Bronchial smooth muscle cell (primary cell): ENCODE data around the gene VARS1. TPM values are rescaled to one million over a fixed set of nuclear protein-coding genes. Genes with fewer than 3 reads are reported as not detected.

Experiments
- total RNA-seq: library from RNA; depleted of rRNA; stranded (reverse); fragments of >200 nt; gene quantifications from 2 replicates; pipeline ENCODE4 v1.2.1, GENCODE V29; 2014

VARS1 gene
- 28.1 and 36.1 TPM in 2 replicates for total RNA-seq

DNA sequence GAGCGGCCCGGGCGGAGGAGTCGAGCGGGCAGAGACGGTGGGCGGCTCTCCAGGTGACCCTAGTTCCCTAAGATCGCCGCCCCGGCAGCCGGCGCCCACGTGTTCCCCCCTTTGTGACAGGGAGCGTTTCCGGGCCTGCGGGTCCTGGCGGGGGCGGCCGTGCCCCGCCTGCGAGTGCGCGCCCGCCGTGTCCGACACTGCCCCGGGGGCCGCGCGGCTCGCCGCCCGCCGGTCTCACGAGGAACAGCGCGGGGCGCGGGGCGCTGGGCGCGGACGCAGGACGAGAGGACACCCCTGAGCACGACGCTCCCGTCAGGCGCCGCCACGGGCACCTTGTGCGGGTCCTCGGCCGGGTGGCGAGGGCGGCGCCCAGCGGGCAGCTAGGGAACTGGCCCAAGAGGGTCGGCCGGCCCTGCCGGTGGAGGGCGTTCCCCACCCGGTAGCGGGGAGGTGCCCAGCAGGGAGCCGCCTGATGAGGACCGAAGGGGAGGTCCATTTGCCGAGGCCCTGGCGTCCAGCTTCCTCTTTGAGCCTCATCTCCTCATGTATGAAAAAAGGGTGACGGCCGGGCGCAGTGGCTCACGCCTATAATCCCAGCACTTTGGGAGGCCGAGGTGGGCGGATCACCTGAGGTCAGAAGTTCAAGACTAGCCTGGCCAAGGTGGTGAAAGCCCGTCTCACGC lies at the start of gene VARS1:
Gene VARS1, minus strand, starts transcription at position 137 of the 683 bp plus-strand sequence. CDS start 535 bp downstream, outside the sequence.

DNA sequence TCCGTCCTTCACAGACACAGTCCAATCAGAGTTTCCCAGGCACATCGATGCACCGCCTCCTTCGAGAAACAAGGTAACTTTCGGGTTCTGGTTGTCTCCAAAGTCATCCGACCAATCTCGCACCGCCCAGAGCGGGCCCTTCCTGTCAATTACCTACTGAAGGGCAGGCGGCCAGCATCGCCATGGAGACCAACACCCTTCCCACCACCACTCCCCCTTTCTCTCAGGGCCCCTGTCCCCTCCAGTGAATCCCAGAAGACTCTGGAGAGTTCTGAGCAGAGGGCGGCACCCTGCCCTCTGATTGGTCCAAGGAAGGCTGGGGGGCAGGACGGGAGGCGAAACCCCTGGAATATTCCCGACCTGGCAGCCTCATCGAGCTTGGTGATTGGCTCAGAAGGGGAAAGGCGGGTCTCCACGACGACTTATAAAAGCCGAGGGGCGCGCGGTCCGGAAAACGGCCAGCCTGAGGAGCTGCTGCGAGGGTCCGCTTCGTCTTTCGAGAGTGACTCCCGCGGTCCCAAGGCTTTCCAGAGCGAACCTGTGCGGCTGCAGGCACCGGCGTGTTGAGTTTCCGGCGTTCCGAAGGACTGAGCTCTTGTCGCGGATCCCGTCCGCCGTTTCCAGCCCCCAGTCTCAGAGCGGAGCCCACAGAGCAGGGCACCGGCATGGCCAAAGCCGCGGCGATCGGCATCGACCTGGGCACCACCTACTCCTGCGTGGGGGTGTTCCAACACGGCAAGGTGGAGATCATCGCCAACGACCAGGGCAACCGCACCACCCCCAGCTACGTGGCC lies 31.9 kb upstream of the VARS1 start, which contains the start of gene HSPA1B:
Gene HSPA1B, plus strand, starts transcription at position 453 of the 794 bp plus-strand sequence. Its CDS starts 213 bp downstream, at position 666.

GRCh38 chr6:31815025-31815838 lies 19.7 kb upstream of the VARS1 start, which contains the start of the genes HSPA1A and HSPA1L:
Gene HSPA1A (plus strand): TSS chr6:31815543. CDS start chr6:31815757, 214 bp downstream.
Gene HSPA1L (minus strand): TSS chr6:31815283. CDS start chr6:31811972, 3,311 bp downstream.

DNA sequence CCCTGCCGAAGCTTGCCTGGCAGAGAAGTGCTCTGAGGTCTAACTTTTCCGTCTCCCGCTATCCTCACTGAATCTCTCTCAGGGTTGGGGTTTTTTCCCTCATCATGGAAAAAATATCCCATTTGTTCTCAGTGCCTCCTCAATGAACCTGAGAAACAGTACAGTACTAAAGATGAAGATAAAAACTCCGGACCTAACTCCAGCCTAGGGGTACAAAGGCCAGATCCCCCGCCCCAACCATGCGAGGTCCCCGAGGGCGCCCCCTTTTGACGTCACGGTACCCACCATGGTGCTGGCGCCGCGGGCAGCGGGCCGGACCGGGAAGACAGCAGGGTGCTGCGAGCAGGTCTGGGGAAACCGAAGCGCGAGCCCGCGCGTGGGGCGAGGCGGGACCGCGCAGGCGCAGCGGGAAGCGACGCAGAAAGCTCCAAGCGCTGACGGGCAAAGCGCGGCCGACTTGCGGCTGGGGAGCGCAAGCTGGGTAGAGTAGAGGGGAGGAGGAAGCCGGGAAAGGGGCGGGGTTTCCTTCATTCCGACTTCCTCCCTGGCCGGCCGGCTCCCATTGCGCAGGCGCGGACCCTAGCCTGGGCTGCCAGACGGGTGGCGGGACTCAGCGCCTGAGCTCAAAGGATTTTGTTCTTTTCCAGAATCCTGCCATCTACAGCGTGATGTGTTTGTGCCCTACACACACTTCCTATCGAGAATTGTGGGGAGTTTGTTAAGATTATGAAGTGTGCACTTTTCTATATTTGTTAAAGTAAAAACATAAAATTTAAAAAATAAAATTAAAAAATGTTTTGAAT lies 11.1 kb upstream of the VARS1 start, which contains the start of gene LSM2:
Gene LSM2, minus strand, starts transcription at position 497 of the 803 bp plus-strand sequence. Its CDS starts 209 bp downstream, at position 288.

DNA sequence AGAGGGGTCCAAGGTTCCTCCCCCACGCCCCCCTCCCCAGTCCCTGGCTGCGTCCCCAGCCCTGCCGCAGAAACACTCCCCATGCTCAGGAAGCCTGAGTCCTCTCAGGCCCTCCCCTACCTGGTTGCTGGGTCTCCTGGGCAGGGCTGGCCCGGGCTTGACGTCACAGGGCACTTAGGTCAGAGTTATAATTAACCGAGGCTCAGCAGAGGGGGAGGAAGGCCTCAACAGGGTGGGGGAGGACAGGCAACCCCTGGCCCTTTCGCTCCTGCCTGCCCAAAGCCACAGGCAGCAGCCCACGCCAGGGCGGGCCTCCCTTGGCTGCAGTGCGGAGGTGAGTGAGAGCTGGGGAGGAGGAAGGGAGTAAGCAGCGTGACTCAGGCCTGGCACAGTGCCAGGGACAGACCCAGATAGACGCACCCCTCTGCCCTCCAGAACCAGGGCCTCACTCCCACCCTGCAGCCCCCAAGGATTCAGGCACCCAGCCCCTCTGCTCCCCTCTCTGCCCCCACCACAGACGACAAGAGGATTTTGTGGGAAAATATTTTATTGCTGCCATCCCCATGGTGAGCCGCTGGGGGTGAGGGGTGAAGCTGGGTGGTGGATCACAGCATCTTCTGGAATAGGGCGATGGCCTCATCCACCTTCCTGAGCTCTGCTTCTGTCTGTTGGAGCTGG lies 18.4 kb downstream of the VARS1 start, which contains the start of gene VWA7:
Gene VWA7, minus strand, starts transcription at position 340 of the 678 bp plus-strand sequence. CDS start 549 bp downstream, outside the sequence.

GRCh38 chr6:31762356-31762755 lies 33.2 kb downstream of the VARS1 start, which contains the start of gene SAPCD1:
Gene SAPCD1 (plus strand): TSS chr6:31762656. CDS start chr6:31763055, 399 bp downstream.

Other genes starting within 250 kb of the VARS1 start
- 8.9 and 10.4 TPM in 2 replicates for gene ATP6V1G2, start 249.1 kb downstream of the VARS1 start, total RNA-seq
- 32.9 and 39.4 TPM in 2 replicates for gene NFKBIL1, start 248.1 kb downstream of the VARS1 start, total RNA-seq
- gene LTA, start 223.5 kb downstream of the VARS1 start, total RNA-seq: not detected in 2 replicates
- gene TNF, start 220.2 kb downstream of the VARS1 start, total RNA-seq: not detected in 2 replicates
- gene LTB, start 213.3 kb downstream of the VARS1 start, total RNA-seq: not detected in 2 replicates
- 0.09 and 0.32 TPM in 2 replicates for gene LST1, start 209.5 kb downstream of the VARS1 start, total RNA-seq
- gene NCR3, start 202.7 kb downstream of the VARS1 start, total RNA-seq: not detected in 2 replicates
- gene AIF1, start 180.5 kb downstream of the VARS1 start, total RNA-seq: not detected in 2 replicates
- 18.4 and 18.6 TPM in 2 replicates for gene PRRC2A, start 175.0 kb downstream of the VARS1 start, total RNA-seq
- gene BAG6, start 143.1 kb downstream of the VARS1 start, total RNA-seq: 81.1 and 90.6 TPM in 2 replicates
- gene APOM, start 139.9 kb downstream of the VARS1 start, total RNA-seq: 1.6 and 1.8 TPM in 2 replicates
- 16.9 and 19.9 TPM in 2 replicates for gene C6orf47, start 135.0 kb downstream of the VARS1 start, total RNA-seq
- 12.2 and 14.3 TPM in 2 replicates for gene GPANK1, start 130.8 kb downstream of the VARS1 start, total RNA-seq
- 70.2 and 83.9 TPM in 2 replicates for gene CSNK2B, start 129.7 kb downstream of the VARS1 start, total RNA-seq
- gene LY6G5B, start 125.8 kb downstream of the VARS1 start, total RNA-seq: 2.2 and 4.0 TPM in 2 replicates
- 0.09 and 0.63 TPM in 2 replicates for gene LY6G5C, start 114.7 kb downstream of the VARS1 start, total RNA-seq
- gene ABHD16A, start 92.4 kb downstream of the VARS1 start, total RNA-seq: 54.5 and 96.4 TPM in 2 replicates
- gene LY6G6F, start 88.9 kb downstream of the VARS1 start, total RNA-seq: not detected in 2 replicates
- gene LY6G6D, start 80.4 kb downstream of the VARS1 start, total RNA-seq: 0.47 TPM in 1 of 2 replicates, not detected in the other
- not detected in 2 replicates for gene LY6G6C, start 74.0 kb downstream of the VARS1 start, total RNA-seq
- gene MPIG6B, start 72.4 kb downstream of the VARS1 start, total RNA-seq: not detected in 2 replicates
- gene DDAH2, start 66.5 kb downstream of the VARS1 start, total RNA-seq: 152 and 207 TPM in 2 replicates
- gene CLIC1, start 59.2 kb downstream of the VARS1 start, total RNA-seq: 521 and 664 TPM in 2 replicates
- gene MSH5, start 55.7 kb downstream of the VARS1 start, total RNA-seq: 2.7 and 3.6 TPM in 2 replicates
- 0.26 and 1.3 TPM in 2 replicates for gene SAPCD1, start 33.1 kb downstream of the VARS1 start, total RNA-seq
- 0.79 and 0.86 TPM in 2 replicates for gene VWA7, start 18.4 kb downstream of the VARS1 start, total RNA-seq
- 17.8 and 19.1 TPM in 2 replicates for gene LSM2, start 11.2 kb upstream of the VARS1 start, total RNA-seq
- 1.7 and 2.3 TPM in 2 replicates for gene HSPA1L, start 19.5 kb upstream of the VARS1 start, total RNA-seq
- 92.2 and 182 TPM in 2 replicates for gene HSPA1A, start 19.8 kb upstream of the VARS1 start, total RNA-seq
- gene HSPA1B, start 32.0 kb upstream of the VARS1 start, total RNA-seq: 149 and 280 TPM in 2 replicates
- 73.7 and 87.3 TPM in 2 replicates for gene NEU1, start 67.1 kb upstream of the VARS1 start, total RNA-seq
- gene SLC44A4, start 83.2 kb upstream of the VARS1 start, total RNA-seq: 0.52 TPM in 1 of 2 replicates, not detected in the other
- gene EHMT2, start 101.9 kb upstream of the VARS1 start, total RNA-seq: 76.3 and 106 TPM in 2 replicates
- gene ZBTB12, start 106.3 kb upstream of the VARS1 start, total RNA-seq: 9.6 and 14.6 TPM in 2 replicates
- 0.86 and 2.0 TPM in 2 replicates for gene C2, start 132.0 kb upstream of the VARS1 start, total RNA-seq
- gene CFB, start 150.3 kb upstream of the VARS1 start, total RNA-seq: 33.7 and 56.8 TPM in 2 replicates
- 81.3 and 85.3 TPM in 2 replicates for gene NELFE, start 163.2 kb upstream of the VARS1 start, total RNA-seq
- 55.6 and 56.4 TPM in 2 replicates for gene SKIC2, start 163.4 kb upstream of the VARS1 start, total RNA-seq
- gene DXO, start 176.4 kb upstream of the VARS1 start, total RNA-seq: 7.7 and 8.2 TPM in 2 replicates
- gene C4A, start 186.3 kb upstream of the VARS1 start, total RNA-seq: 13.1 and 13.6 TPM in 2 replicates
- gene C4B, start 219.0 kb upstream of the VARS1 start, total RNA-seq: 8.8 and 15.4 TPM in 2 replicates
- gene CYP21A2, start 242.7 kb upstream of the VARS1 start, total RNA-seq: under 0.01 TPM in 1 of 2 replicates, not detected in the other